Cardiac septum (tissue), 1 donor: ENCODE data around the gene TCTN2. TPM values are rescaled to one million over a fixed set of nuclear protein-coding genes. Genes with fewer than 3 reads are reported as not detected.

ENCODE experiments used
- DNase-seq: peaks from one replicate; pipeline ENCODE4 v3.0.0-alpha.2; 2020; ENCODE audit warnings: low spot score
- intact Hi-C: fragments of 100-400 bp; cut with DNase I; formaldehyde crosslinking; loops from one replicate; pipeline ENCODE4 v1.14.0; 2022
- total RNA-seq: library from RNA; stranded (reverse); fragmentation: NEBNext Ultra II Directional; extraction: Animal tissue kit (Norgen Biotek cat#: 25700); gene quantifications from one replicate; pipeline ENCODE4 v1.2.1, GENCODE V29; 2021
- donor health status: DM: no; HTN: no; CAD: no.

TCTN2 gene
- total RNA-seq, 1 donor from 2014 or later: 3.1 TPM

GRCh38 chr12:123678981-123679380 is 8.1 kb downstream of the TCTN2 start:
- DNase-seq: no peak
- intact Hi-C loops: no loop called here

GRCh38 chr12:123681605-123682004 is 10.7 kb downstream of the TCTN2 start:
- no peak for DNase-seq
- intact Hi-C loops: no loop called here

GRCh38 chr12:123683964-123684363 is 13.1 kb downstream of the TCTN2 start:
- DNase-seq: no peak
- intact Hi-C loops: no loop called here

GRCh38 chr12:123686636-123687190 is 15.8 kb downstream of the TCTN2 start:
- DNase-seq: no peak
- intact Hi-C loops: no loop called here

GRCh38 chr12:123690191-123690840 is 19.4 kb downstream of the TCTN2 start:
- DNase-seq: no peak
- intact Hi-C loops: no loop called here

- DNase-seq: no peak
- intact Hi-C loops: no loop called here
Measured at GRCh38 chr12:123696207-123696606, 25.3 kb downstream of the TCTN2 start.

- no peak for DNase-seq
- intact Hi-C loops: no loop called here
Measured at GRCh38 chr12:123696646-123697045, 25.7 kb downstream of the TCTN2 start.

GRCh38 chr12:123705935-123706334 is 35.0 kb downstream of the TCTN2 start:
- intact Hi-C loops: no loop called here
- no peak for DNase-seq

GRCh38 chr12:123707466-123707865 is 36.6 kb downstream of the TCTN2 start:
- intact Hi-C loops: no loop called here
- no peak for DNase-seq

- intact Hi-C loops: loop anchor here (5.0 to 10.0 kb wide), 2 partner anchors 78 to 259 kb away; partner anchors contain the start of genes CCDC92, EIF2B1, GTF2H3 and ZNF664
- DNase-seq: no peak
Measured at GRCh38 chr12:123712780-123713319, 41.9 kb downstream of the TCTN2 start.

- intact Hi-C loops: loop anchor here (5.0 to 10.0 kb wide), 2 partner anchors 79 to 259 kb away; partner anchors contain the start of genes CCDC92, EIF2B1, GTF2H3 and ZNF664
- no peak for DNase-seq
Measured at GRCh38 chr12:123713398-123713797, 42.5 kb downstream of the TCTN2 start.

GRCh38 chr12:123713823-123714585 is 43.1 kb downstream of the TCTN2 start:
- intact Hi-C loops: loop anchor here (5.0 to 10.0 kb wide), 2 partner anchors 79 to 258 kb away; partner anchors contain the start of genes CCDC92, EIF2B1, GTF2H3 and ZNF664

GRCh38 chr12:123715195-123715594 is 44.3 kb downstream of the TCTN2 start:
- DNase-seq: no peak
- intact Hi-C loops: loop anchor here (10.0 kb wide), 1 partner anchor 80 kb away; the partner anchor contains the start of genes EIF2B1 and GTF2H3

More at GRCh38 chr12:123713823-123714585, 43.1 kb downstream of the TCTN2 start:
- DNase-seq: no peak

- intact Hi-C loops: loop anchor here (10.0 kb wide), 1 partner anchor 83 kb away; the partner anchor contains the start of genes EIF2B1 and GTF2H3
- no peak for DNase-seq
Measured at GRCh38 chr12:123717350-123717749, 46.4 kb downstream of the TCTN2 start.

- intact Hi-C loops: no loop called here
- DNase-seq: no peak
Measured at GRCh38 chr12:123720141-123720814, 49.4 kb downstream of the TCTN2 start.

GRCh38 chr12:123721245-123721644 is 50.3 kb downstream of the TCTN2 start:
- intact Hi-C loops: no loop called here
- no peak for DNase-seq

GRCh38 chr12:123723011-123723410 is 52.1 kb downstream of the TCTN2 start:
- DNase-seq: no peak
- intact Hi-C loops: no loop called here

GRCh38 chr12:123723765-123724164 is 52.9 kb downstream of the TCTN2 start:
- no peak for DNase-seq
- intact Hi-C loops: no loop called here

GRCh38 chr12:123726244-123726643 is 55.3 kb downstream of the TCTN2 start:
- intact Hi-C loops: no loop called here
- DNase-seq: no peak
